Uterine smooth muscle cell (primary cell): Measurements from ENCODE around the gene ADH5. TPM values are rescaled to one million over a fixed set of nuclear protein-coding genes. Genes with fewer than 3 reads are reported as not detected.

Experiments used
- total RNA-seq: library from RNA; depleted of rRNA; stranded (reverse); fragments of >200 nt; gene quantifications from 2 replicates; pipeline ENCODE4 v1.2.3, GENCODE V29; 2014

ADH5 gene
- total RNA-seq, result 264 and 294 TPM in 2 replicates

GRCh38 chr4:99088481-99089365, at the start of gene ADH5:
Gene ADH5 (minus strand): TSS chr4:99088788. CDS start chr4:99088700, 88 bp downstream.

Other genes with a start within 250 kb of the ADH5 start
- gene EIF4E, start 159.7 kb downstream of the ADH5 start, total RNA-seq, result 227 and 431 TPM in 2 replicates
- 31.7 and 45.7 TPM in 2 replicates for gene METAP1, start 93.1 kb downstream of the ADH5 start, total RNA-seq
- gene ADH4, start 55.5 kb upstream of the ADH5 start, total RNA-seq, result not detected in 2 replicates
- gene ADH6, start 130.5 kb upstream of the ADH5 start, total RNA-seq, result under 0.01 TPM in 1 of 2 replicates, not detected in the other
- gene ADH1A, start 202.2 kb upstream of the ADH5 start, total RNA-seq, result not detected in 2 replicates
- 0.25 and 0.33 TPM in 2 replicates for gene ADH1B, start 232.6 kb upstream of the ADH5 start, total RNA-seq